Activated B cell treated with CpG ODN at 0.5 μM for 24 hours (primary cell): Measurements from ENCODE around the gene SPACA6. TPM values are rescaled to one million over a fixed set of nuclear protein-coding genes. Genes with fewer than 3 reads are reported as not detected.

Experiments used
- ATAC-seq: fragments of 200-7000 bp; cut with Tn5 transposase; one replicate; pipeline ENCODE4 v1.10.0; 2021; ENCODE audit warnings: low read depth, mild to moderate bottlenecking, moderate library complexity
- CTCF ChIA-PET: fragments of 350-600 bp; sonication (Branson Sonifier 250); formaldehyde crosslinking; loops from one replicate; lab custom pipeline; 2021; ENCODE audit warnings: antibody characterized with exemption; lab: Charles Lee
- POLR2A ChIA-PET: fragments of 350-600 bp; sonication (Branson Sonifier 250); formaldehyde crosslinking; loops from one replicate; lab custom pipeline; 2021; ENCODE audit warnings: antibody characterized with exemption; lab: Charles Lee
- DNase-seq: peaks from one replicate; pipeline ENCODE4 v3.0.0; 2022
- H3K27ac Mint-ChIP-seq: one replicate; pipeline ENCODE4 v1.8.0; 2020; ENCODE audit warnings: mixed read lengths
- H3K27me3 Mint-ChIP-seq: one replicate; pipeline ENCODE4 v1.8.0; 2021; ENCODE audit warnings: mixed read lengths
- H3K36me3 Mint-ChIP-seq: one replicate; pipeline ENCODE4 v1.8.0; 2021; ENCODE audit warnings: low read depth, mixed read lengths
- H3K4me1 Mint-ChIP-seq: one replicate; pipeline ENCODE4 v1.8.0; 2021; ENCODE audit warnings: mixed read lengths
- H3K4me3 Mint-ChIP-seq: one replicate; pipeline ENCODE4 v1.8.0; 2020; ENCODE audit warnings: mild to moderate bottlenecking, mixed read lengths
- H3K9me3 Mint-ChIP-seq: one replicate; pipeline ENCODE4 v1.8.0; 2020; ENCODE audit warnings: mixed read lengths
- intact Hi-C: fragments of 100-400 bp; cut with micrococcal nuclease; formaldehyde crosslinking; loops from one replicate; pipeline ENCODE4 v1.15.1; 2024
- total RNA-seq: library from RNA; stranded (reverse); gene quantifications from 2 replicates; pipeline ENCODE4 v1.2.3, GENCODE V29; 2022
- TF ChIP-seq, protein P1 (sequence below): fragments of 200-600 bp; IDR thresholded peaks from one replicate; pipeline ENCODE4 v1.8.0; 2022; ENCODE audit warnings: antibody characterized with exemption, mild to moderate bottlenecking

Gene SPACA6
- total RNA-seq, 1 donor from 2014 or later, result 3.2 TPM

DNA sequence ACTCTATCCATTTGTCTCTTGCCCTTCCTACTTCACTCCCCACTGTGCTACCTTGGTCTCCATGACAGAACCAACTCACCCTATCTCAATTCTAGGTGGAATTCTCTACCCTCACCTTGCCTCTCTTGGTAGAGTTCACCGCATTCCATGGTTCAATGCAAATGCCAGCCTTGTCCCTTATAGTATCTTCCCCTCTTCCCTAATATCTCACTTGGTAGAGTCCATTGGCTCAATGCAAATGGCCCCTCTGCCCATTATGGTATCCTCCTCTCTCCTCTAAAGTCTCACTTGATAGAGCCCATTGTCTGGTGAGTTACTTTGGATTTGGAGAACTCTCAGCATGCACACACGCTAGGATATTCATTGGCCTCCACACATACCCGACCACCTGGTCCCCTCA is 22.7 kb downstream of the SPACA6 start:
- CTCF ChIA-PET, result no interaction called here
- H3K9me3 Mint-ChIP-seq, result peaks cover 4% of the 10 kb centered on the region

DNA sequence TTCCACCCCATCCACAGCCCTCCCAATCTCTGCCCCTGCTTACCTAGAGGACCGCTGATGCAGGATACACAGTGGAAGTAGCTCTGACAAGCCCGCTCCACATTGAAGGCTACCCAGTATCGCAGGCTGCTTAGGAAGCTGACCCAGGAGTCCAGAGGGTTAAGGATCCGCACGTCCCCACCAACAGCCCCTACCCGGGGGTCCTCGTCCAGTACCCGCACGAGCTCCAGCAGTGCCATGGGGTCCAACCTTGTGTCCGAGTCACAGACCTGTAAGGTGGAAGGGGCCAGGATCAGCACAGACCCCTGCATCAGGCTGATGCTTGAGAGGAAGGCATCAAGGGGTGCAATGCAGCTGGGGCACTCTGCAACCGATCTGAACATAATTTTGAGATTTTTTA is 23.8 kb downstream of the SPACA6 start:
- peaks cover 8% of the 10 kb centered on the region for H3K4me1 Mint-ChIP-seq
- no peak for DNase-seq
- no peak for ATAC-seq
- TF ChIP-seq, protein P1, sequence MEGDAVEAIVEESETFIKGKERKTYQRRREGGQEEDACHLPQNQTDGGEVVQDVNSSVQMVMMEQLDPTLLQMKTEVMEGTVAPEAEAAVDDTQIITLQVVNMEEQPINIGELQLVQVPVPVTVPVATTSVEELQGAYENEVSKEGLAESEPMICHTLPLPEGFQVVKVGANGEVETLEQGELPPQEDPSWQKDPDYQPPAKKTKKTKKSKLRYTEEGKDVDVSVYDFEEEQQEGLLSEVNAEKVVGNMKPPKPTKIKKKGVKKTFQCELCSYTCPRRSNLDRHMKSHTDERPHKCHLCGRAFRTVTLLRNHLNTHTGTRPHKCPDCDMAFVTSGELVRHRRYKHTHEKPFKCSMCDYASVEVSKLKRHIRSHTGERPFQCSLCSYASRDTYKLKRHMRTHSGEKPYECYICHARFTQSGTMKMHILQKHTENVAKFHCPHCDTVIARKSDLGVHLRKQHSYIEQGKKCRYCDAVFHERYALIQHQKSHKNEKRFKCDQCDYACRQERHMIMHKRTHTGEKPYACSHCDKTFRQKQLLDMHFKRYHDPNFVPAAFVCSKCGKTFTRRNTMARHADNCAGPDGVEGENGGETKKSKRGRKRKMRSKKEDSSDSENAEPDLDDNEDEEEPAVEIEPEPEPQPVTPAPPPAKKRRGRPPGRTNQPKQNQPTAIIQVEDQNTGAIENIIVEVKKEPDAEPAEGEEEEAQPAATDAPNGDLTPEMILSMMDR, result no peak
- H3K27ac Mint-ChIP-seq, result no peak overlapping the region
- H3K4me3 Mint-ChIP-seq, result no peak overlapping the region
- ChIA-PET POLR2A (no interaction called here), CTCF (no interaction called here)
- peaks cover 29% of the 10 kb centered on the region for H3K27me3 Mint-ChIP-seq
- peaks cover 4% of the 10 kb centered on the region for H3K9me3 Mint-ChIP-seq
- intact Hi-C loops, result no loop called here
- H3K36me3 Mint-ChIP-seq, result no peaks in the 10 kb centered on the region

More for the DNA sequence above, 22.7 kb downstream of the SPACA6 start:
- DNase-seq (no peak), ATAC-seq (no peak)
- Mint-ChIP-seq H3K27me3 (peaks cover 25% of the 10 kb centered on the region), H3K27ac (no peak overlapping the region), H3K4me1 (peaks cover 19% of the 10 kb centered on the region), H3K36me3 (no peaks in the 10 kb centered on the region), H3K4me3 (no peak overlapping the region)
- intact Hi-C loops, result no loop called here
- TF ChIP-seq, protein P1, result no peak
- POLR2A ChIA-PET, result no interaction called here

DNA sequence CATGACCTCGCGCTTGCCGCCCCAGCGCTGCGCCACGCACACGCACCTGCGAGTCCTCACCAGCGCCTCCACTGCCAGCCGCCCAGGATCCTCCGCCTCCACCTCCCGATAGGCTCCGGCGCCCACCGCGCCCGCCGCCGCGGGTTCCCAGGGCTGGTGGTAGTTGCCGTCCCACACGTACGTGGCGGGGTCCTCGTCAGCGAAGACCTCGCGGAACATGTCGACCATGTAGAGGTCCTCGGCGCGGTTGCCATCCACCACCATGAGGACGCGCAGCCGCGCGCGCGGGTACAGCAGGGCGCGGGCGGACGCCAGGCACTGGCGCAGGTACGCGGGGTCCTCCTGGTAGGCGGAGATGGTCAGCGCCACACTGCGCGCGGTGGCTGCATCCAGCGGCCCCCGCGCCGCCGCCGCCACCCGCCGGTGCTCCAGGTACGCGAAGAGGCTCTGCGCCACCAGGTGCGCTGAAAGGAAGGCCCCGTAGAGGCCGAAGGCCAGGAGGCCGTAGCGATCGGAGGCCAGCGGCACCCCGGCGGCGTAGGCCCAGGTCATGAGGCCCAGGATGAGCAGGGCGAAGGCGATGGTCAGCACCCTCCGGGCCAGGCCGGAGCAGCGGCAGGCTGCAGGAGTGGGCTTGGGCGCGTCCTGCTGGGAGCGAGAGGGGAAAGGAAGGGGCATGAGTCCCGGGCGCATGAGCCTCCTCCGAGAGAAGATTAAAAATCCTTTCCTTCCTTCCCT is 26.3 kb downstream of the SPACA6 start:
- Mint-ChIP-seq H3K27me3 (peaks cover 34% of the 10 kb centered on the region), H3K27ac (no peak overlapping the region), H3K9me3 (peaks cover 6% of the 10 kb centered on the region), H3K36me3 (no peaks in the 10 kb centered on the region), H3K4me1 (peaks cover 5% of the 10 kb centered on the region), H3K4me3 (no peak overlapping the region)
- no peak for DNase-seq
- POLR2A ChIA-PET, result interaction anchor here (0.6 kb wide), 1 partner anchor 164 kb away, joined by 4 read pairs; no protein-coding TSS in a partner anchor
- CTCF ChIA-PET, result no interaction called here
- no peak for ATAC-seq
- intact Hi-C loops, result no loop called here
- TF ChIP-seq, protein P1, result no peak

DNA sequence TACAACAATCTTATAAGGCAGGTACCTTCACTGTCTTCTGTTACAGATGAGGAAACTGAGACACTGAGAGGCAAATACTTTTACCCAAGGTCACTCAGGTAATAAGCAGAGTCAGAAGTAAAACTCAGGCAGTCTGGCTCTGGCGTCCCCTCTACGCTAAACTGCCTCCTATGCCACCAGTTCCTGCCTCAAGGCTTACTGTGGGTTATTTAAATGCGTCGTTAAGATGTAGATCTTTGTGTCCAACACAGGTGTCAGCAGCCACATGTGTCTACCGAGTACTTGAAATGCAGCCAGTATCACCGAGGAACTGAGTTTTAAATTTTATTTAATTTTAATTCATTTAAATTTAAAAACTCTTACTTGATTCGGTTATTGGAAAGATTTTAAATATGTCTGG is 28.8 kb downstream of the SPACA6 start:
- Mint-ChIP-seq H3K4me1 (peaks cover 5% of the 10 kb centered on the region), H3K27ac (no peak overlapping the region), H3K27me3 (peaks cover 41% of the 10 kb centered on the region), H3K36me3 (no peaks in the 10 kb centered on the region), H3K9me3 (peaks cover 2% of the 10 kb centered on the region), H3K4me3 (no peak overlapping the region)
- TF ChIP-seq, protein P1, result no peak
- CTCF ChIA-PET, result no interaction called here
- intact Hi-C loops, result no loop called here
- DNase-seq, result no peak
- POLR2A ChIA-PET, result no interaction called here
- no peak for ATAC-seq

DNA sequence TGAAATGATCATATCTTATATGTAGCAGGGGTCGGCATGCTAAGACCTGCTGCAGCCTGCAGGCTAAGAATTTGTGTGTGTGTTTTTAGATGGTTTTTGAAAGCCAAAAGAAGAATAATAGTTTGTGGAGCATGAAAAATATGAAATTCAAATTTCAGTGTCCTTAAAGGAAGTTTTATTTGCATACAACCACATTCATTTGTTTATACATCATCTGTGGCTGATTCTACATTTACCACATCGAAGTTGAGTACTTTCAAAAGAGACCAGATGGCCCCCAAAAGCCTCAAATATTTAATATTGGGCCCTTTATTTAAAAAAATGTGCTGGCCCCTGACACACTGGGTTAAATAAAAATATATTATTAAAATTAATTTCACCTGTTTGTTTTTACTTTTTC is 29.4 kb downstream of the SPACA6 start:
- no peak for DNase-seq
- TF ChIP-seq, protein P1, result no peak
- peaks cover 45% of the 10 kb centered on the region for H3K27me3 Mint-ChIP-seq
- no peak for ATAC-seq
- no peaks in the 10 kb centered on the region for H3K36me3 Mint-ChIP-seq
- POLR2A ChIA-PET, result no interaction called here
- CTCF ChIA-PET, result no interaction called here
- H3K27ac Mint-ChIP-seq, result no peak overlapping the region
- peaks cover 2% of the 10 kb centered on the region for H3K9me3 Mint-ChIP-seq
- intact Hi-C loops, result no loop called here
- no peak overlapping the region for H3K4me3 Mint-ChIP-seq
- peaks cover 5% of the 10 kb centered on the region for H3K4me1 Mint-ChIP-seq
